IgD-negative memory B cell (primary cell): Measurements from ENCODE around the gene ATG7. TPM values are rescaled to one million over a fixed set of nuclear protein-coding genes. Genes with fewer than 3 reads are reported as not detected.
"Not testable (repeated sequence)": the region's sequence is repeated elsewhere in the genome, so short reads cannot be mapped to it uniquely, and the experiment has no call there.

Source experiments
- H3K27ac Mint-ChIP-seq, 3 donors: one replicate each; pipeline ENCODE4 v1.8.0; 2020 to 2022; ENCODE audit warnings: mild to moderate bottlenecking in 3 of 3, mixed read lengths in 3 of 3, moderate library complexity in 1 of 3
- H3K27me3 Mint-ChIP-seq: one replicate; pipeline ENCODE4 v1.8.0; 2021; ENCODE audit warnings: mixed read lengths
- H3K36me3 Mint-ChIP-seq: one replicate; pipeline ENCODE4 v1.8.0; 2020; ENCODE audit warnings: mild to moderate bottlenecking, mixed read lengths
- H3K4me1 Mint-ChIP-seq, 3 donors: one replicate each; pipeline ENCODE4 v1.8.0; 2020 to 2022; ENCODE audit warnings: mixed read lengths in 3 of 3, mild to moderate bottlenecking in 1 of 3
- H3K4me3 Mint-ChIP-seq, 4 donors: one replicate each; pipeline ENCODE4 v1.8.0; 2020 to 2022; ENCODE audit warnings: mild to moderate bottlenecking in 4 of 4, mixed read lengths in 4 of 4, moderate library complexity in 3 of 4
- H3K9me3 Mint-ChIP-seq, 3 donors: one replicate each; pipeline ENCODE4 v1.8.0; 2020 to 2021; ENCODE audit warnings: mixed read lengths in 3 of 3, mild to moderate bottlenecking in 1 of 3
- polyA plus RNA-seq: library from polyadenylated mRNA; unstranded; fragments of 300-500 nt; fragmentation: Illumina TruSeq; gene quantifications from one replicate; pipeline ENCODE4 v1.2.3, GENCODE V29; 2021

The ATG7 gene
- polyA plus RNA-seq, 1 donor from 2014 or later, result 18.1 TPM

DNA sequence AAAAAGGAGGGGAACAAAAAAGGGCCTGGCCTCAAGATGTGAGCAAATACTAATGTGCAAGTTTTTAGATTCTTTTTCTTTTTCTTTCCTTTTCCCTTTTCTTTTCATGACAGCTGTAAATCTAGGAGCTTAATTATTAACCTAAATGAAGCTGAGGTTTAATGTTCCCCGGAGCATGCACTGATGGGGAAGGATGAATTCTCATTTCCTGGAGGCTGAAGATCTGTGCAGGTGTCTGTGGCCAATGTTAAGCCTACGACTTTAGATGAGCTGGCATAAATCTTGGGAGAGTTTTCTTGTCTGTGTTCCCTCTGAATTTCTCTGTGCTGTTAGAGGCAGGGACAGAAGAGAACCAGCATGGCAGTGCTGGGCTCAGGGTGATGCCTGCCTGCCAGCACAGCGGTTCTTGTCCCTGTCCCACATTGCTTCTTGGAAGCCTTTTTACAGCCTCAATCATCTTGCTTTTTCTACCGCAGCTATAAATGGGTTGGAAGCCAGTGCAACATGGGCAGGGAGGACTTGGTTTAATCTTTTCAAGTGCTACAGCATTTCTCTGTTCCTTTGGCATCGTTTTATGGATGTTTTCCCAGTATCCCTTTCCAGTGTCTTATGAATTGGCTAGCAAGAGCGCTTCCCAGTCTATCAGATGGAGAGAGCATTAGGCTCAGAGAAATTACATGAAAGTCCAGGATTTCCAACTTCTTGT is 119.1 kb downstream of the ATG7 start:
- no peaks in the 10 kb centered on the region for H3K36me3 Mint-ChIP-seq
- H3K4me1 Mint-ChIP-seq, result peaks cover 0 to 3% (median 0%) of the 10 kb centered on the region in 3 donors
- no peak overlapping the region for H3K27ac Mint-ChIP-seq
- no peaks in the 10 kb centered on the region for H3K27me3 Mint-ChIP-seq
- no peak overlapping the region for H3K4me3 Mint-ChIP-seq
- no peaks in the 10 kb centered on the region for H3K9me3 Mint-ChIP-seq

DNA sequence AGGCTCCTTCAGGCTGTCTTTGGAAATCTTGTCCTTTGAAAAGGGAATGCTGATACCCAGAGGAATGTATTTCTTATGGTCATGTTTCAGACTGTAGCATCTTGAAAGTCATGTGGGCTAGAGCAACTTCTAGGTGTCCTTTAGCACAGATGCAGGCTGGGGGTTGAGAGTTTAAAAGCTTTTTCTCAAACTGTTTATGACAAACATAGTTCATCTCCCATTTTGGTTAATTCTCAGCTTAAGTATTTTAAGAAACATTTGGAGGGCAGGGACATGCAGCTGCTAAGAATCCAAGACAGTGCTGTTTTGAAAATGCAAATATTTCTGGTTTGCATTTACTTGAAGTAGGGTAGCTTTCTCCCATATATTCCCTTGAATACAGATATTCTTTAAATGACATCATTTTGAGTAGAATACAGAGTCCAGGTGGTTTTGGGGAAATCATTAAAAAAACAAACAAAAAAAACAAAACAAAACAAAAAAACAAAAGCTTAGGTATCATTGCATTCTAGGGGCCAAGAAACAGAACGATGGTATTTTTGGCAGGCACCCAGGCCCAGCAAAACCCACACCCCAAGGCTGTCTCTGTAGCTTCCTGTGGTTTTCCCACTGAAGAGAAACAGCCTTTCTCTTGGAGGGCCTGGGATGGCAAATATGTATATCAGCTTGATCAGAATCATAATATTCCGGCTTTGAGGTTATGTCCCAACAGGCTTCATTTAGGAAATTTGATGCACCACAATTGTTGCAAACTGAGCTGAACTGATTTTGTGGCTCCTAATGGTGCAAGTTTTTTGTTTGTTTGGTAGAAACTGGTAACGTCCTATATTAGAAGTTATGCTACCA is 120.0 kb downstream of the ATG7 start:
- no peaks in the 10 kb centered on the region for H3K36me3 Mint-ChIP-seq
- no peaks in the 10 kb centered on the region for H3K27me3 Mint-ChIP-seq
- H3K9me3 Mint-ChIP-seq, result no peaks in the 10 kb centered on the region
- H3K4me1 Mint-ChIP-seq, result peaks cover 0 to 3% (median 0%) of the 10 kb centered on the region in 3 donors
- H3K27ac Mint-ChIP-seq, result no peak overlapping the region
- no peak overlapping the region for H3K4me3 Mint-ChIP-seq

DNA sequence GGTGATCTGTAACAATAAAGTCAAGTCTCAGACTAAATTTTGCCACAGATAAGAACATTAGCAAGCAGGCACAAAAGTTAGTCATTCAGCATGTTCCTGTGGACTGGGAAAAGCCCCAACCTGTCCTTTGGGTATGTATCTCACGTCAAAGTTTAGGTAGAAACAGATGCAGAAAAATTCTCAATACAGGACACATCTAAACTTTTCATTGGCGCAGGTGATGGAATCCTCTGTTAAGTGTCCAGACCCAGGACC is 120.6 kb downstream of the ATG7 start:
- Mint-ChIP-seq H3K36me3 (no peaks in the 10 kb centered on the region), H3K27ac (no peak overlapping the region), H3K9me3 (no peaks in the 10 kb centered on the region), H3K4me1 (peaks cover 0 to 3% (median 0%) of the 10 kb centered on the region in 3 donors), H3K4me3 (no peak overlapping the region), H3K27me3 (no peaks in the 10 kb centered on the region)

DNA sequence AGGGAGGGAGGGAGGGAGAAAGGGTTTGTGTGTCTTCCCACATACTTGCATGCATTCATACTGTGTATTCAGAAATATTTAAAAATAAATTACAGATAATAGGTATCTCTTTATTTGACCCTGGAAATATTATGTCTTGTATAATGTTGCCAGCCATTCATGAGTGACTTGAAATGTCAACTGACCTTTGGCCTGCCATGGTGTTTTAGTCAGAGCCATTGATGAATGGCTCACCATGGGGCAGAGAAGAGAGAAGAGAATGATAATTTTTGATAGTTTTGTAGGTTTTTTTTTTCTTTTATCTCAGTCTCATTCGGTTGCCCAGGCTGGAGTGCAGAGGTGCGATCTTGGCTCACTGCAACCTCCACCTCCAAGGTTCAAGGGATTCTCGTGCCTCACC is 121.2 kb downstream of the ATG7 start:
- Mint-ChIP-seq H3K27me3 (no peaks in the 10 kb centered on the region), H3K4me1 (peaks cover 0 to 3% (median 0%) of the 10 kb centered on the region in 3 donors), H3K9me3 (no peaks in the 10 kb centered on the region), H3K27ac (no peak overlapping the region), H3K36me3 (no peaks in the 10 kb centered on the region), H3K4me3 (no peak overlapping the region)

DNA sequence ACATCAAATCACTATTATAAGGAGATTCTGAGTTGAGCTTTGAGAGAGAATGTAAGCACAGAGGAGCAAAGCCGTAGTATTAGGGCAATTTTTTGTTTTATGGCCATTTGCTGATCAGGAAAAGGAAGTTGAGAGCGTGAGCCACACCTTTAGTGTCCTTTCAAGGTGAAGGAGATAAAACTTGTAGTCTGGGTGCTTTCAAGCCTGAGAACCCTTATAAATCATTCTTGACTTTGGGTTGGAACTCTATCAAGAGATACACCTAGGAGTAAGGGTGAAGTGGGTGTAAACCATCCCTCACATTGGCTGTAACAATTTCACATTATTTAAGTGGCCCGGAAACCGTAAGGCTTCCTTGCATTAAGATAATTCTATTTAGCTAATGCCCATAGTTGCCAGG is 122.2 kb downstream of the ATG7 start:
- no peaks in the 10 kb centered on the region for H3K27me3 Mint-ChIP-seq

DNA sequence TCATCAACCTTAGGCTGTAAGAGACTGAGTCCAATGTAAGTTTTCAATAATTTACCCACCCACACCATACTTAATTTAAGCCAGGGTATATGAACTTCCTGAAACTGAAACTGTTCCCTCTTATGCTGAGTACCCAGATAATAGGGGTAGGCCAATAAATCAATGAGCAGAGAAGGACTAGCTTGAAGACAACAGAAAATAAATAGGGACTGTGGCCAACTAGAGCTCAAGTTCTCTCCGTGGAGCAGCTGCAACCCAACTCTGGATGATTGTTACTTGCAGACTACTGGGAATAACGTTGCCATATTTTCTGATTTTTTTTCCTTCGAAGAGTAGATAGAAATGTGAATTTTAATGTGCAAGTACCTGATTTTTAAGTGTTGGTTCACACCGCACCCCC is 128.0 kb downstream of the ATG7 start:
- no peaks in the 10 kb centered on the region for H3K4me1 Mint-ChIP-seq
- H3K9me3 Mint-ChIP-seq, result peaks cover 2 to 5% (median 3%) of the 10 kb centered on the region in 3 donors
- H3K36me3 Mint-ChIP-seq, result peaks cover 14% of the 10 kb centered on the region
- H3K4me3 Mint-ChIP-seq, result no peak overlapping the region
- H3K27me3 Mint-ChIP-seq, result no peaks in the 10 kb centered on the region
- peak overlapping the region in 1 of 3 donors; percentile 40 for H3K27ac Mint-ChIP-seq

More for the DNA sequence above, 122.2 kb downstream of the ATG7 start:
- no peak overlapping the region for H3K27ac Mint-ChIP-seq
- H3K4me3 Mint-ChIP-seq, result no peak overlapping the region
- peaks cover 0 to 3% (median 0%) of the 10 kb centered on the region in 3 donors for H3K4me1 Mint-ChIP-seq
- peaks cover 3% of the 10 kb centered on the region for H3K36me3 Mint-ChIP-seq
- H3K9me3 Mint-ChIP-seq, result no peaks in the 10 kb centered on the region

DNA sequence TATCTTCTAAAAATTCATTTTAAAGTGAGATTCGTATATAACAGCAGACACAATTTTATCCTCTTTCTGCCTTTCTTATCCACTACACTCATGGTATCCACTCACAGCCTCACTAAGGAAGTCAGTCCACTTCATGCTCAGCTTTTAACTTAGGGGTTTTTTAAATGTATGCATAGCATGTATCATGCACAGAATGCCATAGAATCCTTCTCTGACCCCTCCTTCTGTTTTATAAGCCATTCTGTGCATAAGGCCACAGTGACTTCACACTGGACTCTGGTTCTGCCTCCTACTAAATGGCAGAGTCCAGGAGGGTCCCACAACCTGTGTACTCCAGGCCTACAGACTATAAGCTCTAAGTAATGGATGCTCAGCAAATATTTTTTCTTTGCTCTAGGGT is 129.2 kb downstream of the ATG7 start:
- peaks cover 19% of the 10 kb centered on the region for H3K36me3 Mint-ChIP-seq
- no peak overlapping the region for H3K4me3 Mint-ChIP-seq
- H3K27me3 Mint-ChIP-seq, result no peaks in the 10 kb centered on the region
- no peaks in the 10 kb centered on the region for H3K4me1 Mint-ChIP-seq
- no peak overlapping the region for H3K27ac Mint-ChIP-seq
- H3K9me3 Mint-ChIP-seq, result peaks cover 3 to 5% (median 3%) of the 10 kb centered on the region in 3 donors

DNA sequence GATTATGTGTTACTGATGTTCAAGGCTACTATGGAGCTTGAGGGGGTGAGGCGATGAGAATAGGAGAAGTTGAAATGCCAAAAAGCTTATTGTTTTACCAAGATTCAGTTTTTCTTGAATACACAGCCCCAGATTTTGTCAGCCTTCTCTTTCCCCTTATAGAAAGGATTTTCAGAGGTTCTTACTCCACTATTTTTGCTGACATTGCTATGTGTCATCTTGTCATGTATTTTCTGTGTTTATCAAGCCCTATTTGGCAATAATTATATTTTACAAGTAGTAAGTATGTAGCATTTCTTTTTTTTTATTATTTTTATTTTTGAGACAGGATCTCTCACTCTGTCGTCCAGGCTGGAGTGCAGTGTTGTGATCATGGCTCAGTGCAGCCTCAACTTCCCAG is 133.1 kb downstream of the ATG7 start:
- Mint-ChIP-seq H3K27me3 (no peaks in the 10 kb centered on the region), H3K9me3 (peaks cover 13 to 26% (median 13%) of the 10 kb centered on the region in 3 donors), H3K4me1 (peaks cover 0 to 2% (median 0%) of the 10 kb centered on the region in 3 donors), H3K36me3 (peaks cover 32% of the 10 kb centered on the region), H3K27ac (no peak overlapping the region), H3K4me3 (no peak overlapping the region)

DNA sequence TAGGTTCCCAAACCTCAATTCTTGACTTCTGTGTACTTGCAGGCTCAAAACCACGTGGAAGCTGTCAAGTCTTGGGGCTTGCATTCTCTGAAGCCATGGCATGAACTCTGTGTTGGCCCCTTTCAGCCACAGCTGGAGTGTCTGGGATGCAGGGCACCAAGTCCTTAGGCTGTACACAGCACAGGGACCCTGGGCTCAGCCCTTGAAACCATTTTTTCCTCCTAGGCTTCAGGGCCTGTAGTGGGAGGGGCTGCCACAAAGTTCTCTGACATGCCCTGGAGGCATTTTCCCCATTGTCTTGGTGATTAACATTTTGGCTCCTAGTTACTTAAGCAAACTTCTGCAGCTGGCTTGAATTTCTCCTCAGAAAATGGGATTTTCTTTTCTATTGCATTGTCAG is 135.4 kb downstream of the ATG7 start:
- Mint-ChIP-seq H3K36me3 (peaks cover 34% of the 10 kb centered on the region), H3K4me3 (no peak overlapping the region), H3K27ac (no peak overlapping the region)

DNA sequence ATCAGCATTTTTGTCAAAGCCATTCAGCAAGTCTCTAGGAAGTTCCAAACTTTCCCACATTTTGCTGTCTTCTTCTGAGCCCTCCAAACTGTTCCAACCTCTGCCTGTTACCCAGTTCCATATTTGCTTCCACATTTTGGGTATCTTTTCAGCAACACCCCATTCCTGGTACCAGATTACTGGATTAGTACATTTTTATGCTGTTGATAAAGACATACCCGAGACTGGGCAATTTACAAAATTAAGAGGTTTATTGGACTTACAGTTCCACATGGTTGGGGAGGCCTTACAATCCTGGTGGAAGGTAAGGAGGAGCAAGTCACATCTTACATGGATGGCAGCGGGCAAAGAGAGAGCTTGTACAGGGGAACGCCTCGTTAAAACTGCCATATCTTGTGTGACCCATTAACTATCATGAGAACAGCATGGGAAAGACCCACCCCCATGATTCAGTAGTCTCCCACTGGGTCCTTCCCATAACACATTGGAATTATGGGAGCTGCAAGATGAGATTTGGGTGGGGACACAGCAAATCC is 136.2 kb downstream of the ATG7 start:
- Mint-ChIP-seq H3K36me3 (peaks cover 33% of the 10 kb centered on the region), H3K9me3 (peaks cover 13 to 38% (median 19%) of the 10 kb centered on the region in 3 donors)
- not testable (repeated sequence) for H3K4me1 Mint-ChIP-seq, H3K27ac Mint-ChIP-seq, H3K27me3 Mint-ChIP-seq, H3K4me3 Mint-ChIP-seq

More for the DNA sequence above, 135.4 kb downstream of the ATG7 start:
- Mint-ChIP-seq H3K27me3 (no peaks in the 10 kb centered on the region), H3K4me1 (peaks cover 0 to 4% (median 2%) of the 10 kb centered on the region in 3 donors), H3K9me3 (peaks cover 13 to 34% (median 15%) of the 10 kb centered on the region in 3 donors)

DNA sequence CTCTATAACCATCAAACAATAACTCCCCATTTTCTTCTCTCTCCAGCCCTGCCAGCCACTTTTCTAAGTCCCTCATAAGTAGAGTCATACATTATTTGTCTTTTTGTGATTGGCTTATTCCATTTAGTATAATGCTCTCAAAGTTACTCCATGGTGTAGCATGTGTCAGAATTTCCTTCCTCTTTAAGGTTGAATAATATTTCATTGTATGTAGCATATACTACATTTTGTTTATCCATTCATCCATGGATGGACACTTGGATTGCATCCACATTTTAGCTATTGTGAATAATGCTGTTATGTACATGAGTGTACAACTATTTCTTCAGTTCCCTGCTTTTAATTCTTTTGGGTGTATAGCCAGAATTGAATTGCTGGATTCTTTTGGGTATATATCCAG is 138.4 kb downstream of the ATG7 start:
- Mint-ChIP-seq H3K4me3 (no peak overlapping the region), H3K27me3 (no peaks in the 10 kb centered on the region), H3K27ac (no peak overlapping the region), H3K4me1 (peaks cover 0 to 6% (median 3%) of the 10 kb centered on the region in 3 donors), H3K9me3 (peaks cover 11 to 44% (median 19%) of the 10 kb centered on the region in 3 donors), H3K36me3 (peaks cover 29% of the 10 kb centered on the region)

DNA sequence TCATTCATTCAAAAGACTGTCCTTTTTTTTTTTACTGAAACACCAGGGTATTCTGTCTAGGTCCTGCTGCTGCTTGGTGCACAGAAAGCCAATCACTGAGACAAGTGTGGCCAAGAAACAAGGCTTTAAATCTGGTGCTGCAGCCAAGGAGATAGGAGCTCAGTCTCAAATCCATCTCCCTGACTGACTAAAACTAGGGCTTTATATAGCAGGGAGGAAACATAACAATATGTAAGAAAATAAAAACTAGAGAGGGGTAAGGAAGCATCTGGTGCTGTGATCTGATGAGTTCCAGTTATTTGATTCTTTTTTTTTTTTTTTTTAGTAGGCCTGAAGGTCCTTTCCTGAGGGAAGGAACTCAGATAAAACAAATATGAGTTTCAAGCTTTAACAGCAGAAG is 139.8 kb downstream of the ATG7 start:
- Mint-ChIP-seq H3K4me1 (peaks cover 0 to 7% (median 3%) of the 10 kb centered on the region in 3 donors), H3K4me3 (no peak overlapping the region), H3K27ac (no peak overlapping the region), H3K36me3 (peaks cover 20% of the 10 kb centered on the region), H3K27me3 (no peaks in the 10 kb centered on the region), H3K9me3 (peaks cover 9 to 40% (median 15%) of the 10 kb centered on the region in 3 donors)

DNA sequence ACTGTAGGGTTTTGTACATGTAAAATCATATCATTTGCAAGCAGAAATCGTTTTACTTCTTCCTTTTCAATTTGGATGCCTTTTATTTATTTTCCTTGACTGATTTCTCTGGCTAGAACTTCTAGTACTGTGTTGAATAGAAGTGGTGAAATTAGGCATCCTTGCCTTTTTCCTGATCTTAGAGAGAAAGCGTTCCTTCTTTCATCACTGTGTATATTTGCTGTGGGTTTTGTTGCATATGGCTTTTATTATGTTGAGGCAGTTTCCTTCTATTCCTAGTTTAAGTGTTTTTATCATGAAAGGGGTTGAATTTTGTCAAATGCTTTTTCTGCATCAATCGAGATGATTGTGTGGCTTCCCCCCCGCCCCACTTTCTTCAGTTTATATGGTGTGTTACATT is 140.9 kb downstream of the ATG7 start:
- peaks cover 17% of the 10 kb centered on the region for H3K36me3 Mint-ChIP-seq
- peaks cover 9 to 37% (median 13%) of the 10 kb centered on the region in 3 donors for H3K9me3 Mint-ChIP-seq
- peak overlapping the region in 1 of 4 donors; percentile 18 for H3K4me3 Mint-ChIP-seq
- H3K27me3 Mint-ChIP-seq, result no peaks in the 10 kb centered on the region
- peaks cover 0 to 7% (median 3%) of the 10 kb centered on the region in 3 donors for H3K4me1 Mint-ChIP-seq
- H3K27ac Mint-ChIP-seq, result peak overlapping the region in 1 of 3 donors; percentile 82

DNA sequence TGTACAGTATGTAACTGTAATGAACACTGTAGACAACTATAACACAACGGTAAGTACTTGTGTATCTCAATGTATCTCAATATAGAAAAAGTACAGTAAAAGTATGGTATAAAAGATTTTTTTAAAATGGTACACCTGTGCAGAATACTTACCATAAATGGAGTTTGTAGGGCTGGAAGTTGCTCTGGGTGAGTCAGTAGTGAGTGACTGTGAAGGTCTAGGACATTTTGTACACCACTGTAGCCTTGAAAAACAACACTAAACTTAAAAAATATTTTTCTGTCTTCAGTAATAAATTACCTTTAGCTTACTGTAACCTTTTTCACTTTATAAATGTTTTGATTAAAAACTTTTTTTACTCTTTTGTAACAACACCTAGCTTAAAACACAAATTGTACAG is 142.9 kb downstream of the ATG7 start:
- Mint-ChIP-seq H3K27me3 (no peaks in the 10 kb centered on the region), H3K27ac (no peak overlapping the region), H3K36me3 (peaks cover 9% of the 10 kb centered on the region), H3K4me1 (peaks cover 0 to 7% (median 5%) of the 10 kb centered on the region in 3 donors), H3K9me3 (peaks cover 1 to 23% (median 7%) of the 10 kb centered on the region in 3 donors), H3K4me3 (no peak overlapping the region)

DNA sequence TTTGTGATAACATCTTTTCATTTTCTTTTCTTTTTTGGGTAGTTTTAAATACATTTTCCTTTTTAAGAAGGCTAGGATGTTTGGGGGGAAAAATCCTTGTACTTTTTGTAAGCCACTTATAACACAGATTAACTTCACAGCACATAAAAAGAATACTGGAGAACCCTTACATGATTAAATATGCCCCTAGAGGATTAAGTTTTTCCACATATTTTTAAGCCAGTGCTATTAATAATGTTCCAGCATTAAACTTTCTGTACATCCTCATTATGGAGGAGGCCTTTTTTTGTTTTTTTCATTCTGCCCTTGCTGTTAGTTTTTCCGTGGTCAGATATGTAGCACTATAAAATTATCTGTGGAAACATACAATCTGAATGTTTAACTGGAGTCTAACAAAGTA is 147.9 kb downstream of the ATG7 start:
- Mint-ChIP-seq H3K4me3 (no peak overlapping the region), H3K27ac (no peak overlapping the region), H3K4me1 (peaks cover 0 to 3% (median 2%) of the 10 kb centered on the region in 3 donors), H3K36me3 (no peaks in the 10 kb centered on the region), H3K27me3 (no peaks in the 10 kb centered on the region), H3K9me3 (no peaks in the 10 kb centered on the region)
